GM10248 (cell line): Measurements from ENCODE around the gene ZFP36.

Experiments
- CTCF ChIA-PET: fragments of 300-600 bp; sonication (Branson Sonifier 250); formaldehyde crosslinking; extraction: SDS; loops from one replicate; lab custom pipeline; 2021; ENCODE audit warnings: antibody characterized with exemption; lab: Yijun Ruan, JAX
- POLR2A ChIA-PET: fragments of 350-650 bp; sonication (Branson Sonifier 250); formaldehyde crosslinking; extraction: SDS; loops from one replicate; lab custom pipeline; 2020; ENCODE audit warnings: antibody characterized with exemption; lab: Yijun Ruan, JAX
- DNase-seq: peaks from one replicate; pipeline ENCODE4 v3.0.0; 2012; ENCODE audit errors: extremely low spot score
- CTCF ChIP-seq: IDR thresholded peaks from 2 replicates; pipeline ENCODE4 v1.5.1; 2012; ENCODE audit warnings: mild to moderate bottlenecking, low read depth; ENCODE audit errors: extremely low read depth, missing control alignments, control extremely low read depth

ZFP36 gene

DNA sequence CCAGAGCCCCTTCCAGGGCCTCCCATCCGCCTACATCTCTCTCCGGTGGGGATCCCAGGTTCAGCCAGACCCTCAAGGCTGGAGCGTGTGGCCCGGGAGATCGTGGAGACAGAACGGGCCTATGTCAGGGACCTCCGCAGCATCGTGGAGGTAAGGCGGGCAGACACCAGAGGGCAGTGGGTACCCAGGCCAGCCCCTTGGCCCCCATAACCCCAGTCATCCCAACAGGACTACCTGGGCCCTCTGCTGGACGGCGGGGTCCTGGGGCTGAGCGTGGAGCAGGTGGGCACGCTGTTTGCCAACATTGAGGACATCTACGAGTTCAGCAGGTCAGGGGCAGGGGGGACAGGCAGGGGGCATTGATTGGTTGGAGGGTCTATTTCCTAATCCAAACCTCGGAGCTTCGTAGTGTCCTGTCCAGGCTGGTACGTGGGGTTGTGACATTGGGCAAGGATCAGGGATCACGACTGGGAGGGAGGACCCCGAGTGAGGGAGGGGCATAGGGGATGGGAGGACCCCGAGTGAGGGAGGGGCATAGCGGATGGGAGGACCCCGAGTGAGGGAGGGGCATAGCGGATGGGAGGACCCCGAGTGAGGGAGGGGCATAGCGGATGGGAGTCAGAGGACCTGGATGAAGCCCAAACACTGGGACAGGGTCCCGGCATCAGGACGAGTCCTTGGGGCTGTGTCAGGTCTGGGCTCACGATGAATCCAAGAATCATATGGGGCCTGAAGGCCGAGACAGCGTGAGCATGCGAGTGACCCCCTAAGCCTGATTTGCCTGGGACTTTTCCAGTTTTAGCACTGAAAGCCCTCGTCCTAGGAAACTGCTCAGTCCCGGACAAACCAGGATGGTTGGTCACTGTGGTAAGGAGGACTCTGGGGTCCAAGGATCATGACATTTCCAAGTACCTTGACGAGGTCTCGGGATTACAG is 8.7 kb downstream of the ZFP36 start:
- no peak for DNase-seq
- POLR2A ChIA-PET = interaction anchor here (1.2 to 1.5 kb wide), 2 partner anchors 11 to 18 kb away, joined by 5 to 7 read pairs; no protein-coding TSS in a partner anchor
- CTCF ChIA-PET = interaction anchor here (1.0 to 1.9 kb wide), 5 partner anchors 18 to 26 kb away, joined by 3 to 12 read pairs (median 5); partner anchors contain the start of genes MED29 and PAF1
- no peak for TF ChIP-seq CTCF

GRCh38 chr19:39416152-39417120 is 9.8 kb downstream of the ZFP36 start:
- ChIA-PET CTCF (interaction anchor here (1.0 to 1.9 kb wide), 3 partner anchors 17 to 24 kb away, joined by 3 to 6 read pairs (median 3); no protein-coding TSS in a partner anchor), POLR2A (interaction anchor here (1.2 kb wide), 1 partner anchor 10 kb away, joined by 5 read pairs; no protein-coding TSS in a partner anchor)
- DNase-seq = no peak
- TF ChIP-seq CTCF = no peak

DNA sequence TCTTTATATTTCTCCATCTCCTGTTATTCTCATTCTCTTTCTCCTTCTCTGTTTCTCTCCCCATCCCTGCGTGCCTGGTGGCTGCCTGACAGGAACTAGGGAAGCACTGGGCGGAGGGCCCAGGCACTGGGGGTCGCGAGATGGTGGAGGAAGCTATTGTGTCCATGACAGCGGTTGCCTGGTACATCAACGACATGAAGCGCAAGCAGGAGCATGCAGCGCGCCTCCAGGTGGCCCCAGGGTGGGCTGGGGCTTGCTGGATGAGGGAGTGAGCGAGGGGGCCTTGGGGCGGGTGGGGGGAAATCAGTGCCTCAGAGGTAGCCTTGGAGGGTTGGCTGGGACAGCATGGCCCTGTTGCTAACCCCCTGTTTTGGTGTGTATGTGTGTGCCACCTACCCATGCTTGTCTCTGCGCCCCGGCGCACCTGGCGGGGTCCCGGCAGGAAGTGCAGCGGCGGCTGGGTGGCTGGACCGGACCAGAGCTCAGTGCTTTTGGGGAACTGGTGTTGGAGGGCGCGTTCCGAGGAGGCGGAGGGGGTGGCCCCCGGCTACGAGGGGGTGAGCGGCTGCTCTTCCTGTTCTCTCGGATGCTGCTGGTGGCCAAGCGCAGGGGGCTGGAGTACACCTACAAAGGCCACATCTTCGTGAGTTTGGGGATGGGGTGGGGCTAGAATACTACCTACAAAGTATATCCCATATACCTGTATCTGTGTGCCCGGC is 11.0 kb downstream of the ZFP36 start:
- no peak for TF ChIP-seq CTCF
- POLR2A ChIA-PET = no interaction called here

DNA sequence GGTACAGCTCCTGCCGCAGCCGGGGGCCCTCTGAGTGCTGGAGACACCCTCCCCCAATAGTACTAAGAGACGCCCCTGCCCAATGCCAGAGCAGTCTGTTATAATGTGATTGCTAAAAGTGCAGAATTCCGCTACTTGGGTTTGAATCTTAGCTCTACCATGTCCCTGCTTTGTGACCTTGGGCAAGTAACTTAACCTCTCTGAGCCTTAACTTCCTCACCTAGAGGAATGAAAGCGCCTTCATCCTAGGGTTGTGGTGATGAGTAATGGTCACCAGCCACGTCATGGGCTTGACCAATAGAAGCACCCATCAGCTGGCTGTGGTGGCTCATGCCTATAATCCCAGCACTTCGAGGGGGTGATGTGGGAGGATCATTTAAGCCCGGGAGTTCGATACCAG is 12.4 kb downstream of the ZFP36 start:
- DNase-seq = no peak
- TF ChIP-seq CTCF = no peak
- CTCF ChIA-PET = interaction anchor here (1.9 to 3.5 kb wide), 3 partner anchors 10 to 84 kb away, joined by 7 to 15 read pairs (median 9); no protein-coding TSS in a partner anchor
- POLR2A ChIA-PET = interaction anchor here (2.5 kb wide), 1 partner anchor 10 kb away, joined by 7 read pairs; no protein-coding TSS in a partner anchor

More for the DNA sequence above, 11.0 kb downstream of the ZFP36 start:
- no peak for DNase-seq
- CTCF ChIA-PET = interaction anchor here (1.9 to 3.5 kb wide), 2 partner anchors 11 to 19 kb away, joined by 7 to 15 read pairs; no protein-coding TSS in a partner anchor

DNA sequence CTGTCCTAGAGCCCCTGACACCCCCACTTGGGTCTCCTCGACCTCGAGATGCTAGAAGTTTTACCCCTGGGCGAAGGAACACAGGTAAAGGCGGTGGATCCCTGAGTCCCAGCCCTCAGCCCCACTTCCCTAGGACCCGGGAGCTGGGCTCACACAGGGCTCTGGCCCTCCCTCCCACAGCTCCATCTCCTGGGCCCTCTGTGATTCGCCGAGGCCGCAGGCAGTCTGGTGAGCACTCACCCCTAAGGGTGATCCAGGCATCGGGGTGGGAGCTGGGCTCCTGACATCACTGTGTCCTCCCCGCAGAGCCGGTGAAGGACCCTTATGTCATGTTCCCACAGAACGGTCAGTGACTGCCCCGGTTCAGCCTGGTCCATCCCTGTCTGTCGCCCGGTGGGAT is 14.1 kb downstream of the ZFP36 start:
- POLR2A ChIA-PET = interaction anchor here (1.0 to 2.5 kb wide), 4 partner anchors 8 to 13 kb away, joined by 4 to 7 read pairs (median 6); partner anchors contain the start of gene PLEKHG2
- CTCF ChIA-PET = interaction anchor here (1.0 to 3.5 kb wide), 6 partner anchors 8 to 82 kb away, joined by 3 to 15 read pairs (median 7); partner anchors contain the start of gene PLEKHG2
- no peak for TF ChIP-seq CTCF
- no peak for DNase-seq
